SU-DHL-6 (cell line): ENCODE results near the gene EIF3F.

Experiments used
- CTCF ChIP-seq: fragments of 200-600 bp; sonication (generic); IDR thresholded peaks from one replicate; pipeline ENCODE4 v1.5.1; 2017; ENCODE audit warnings: antibody characterized with exemption, mild to moderate bottlenecking, low read length, moderate library complexity; ENCODE audit not compliant: insufficient read depth, poor library complexity, severe bottlenecking
- EZH2phosphoT487 ChIP-seq: fragments of 200-600 bp; sonication (generic), shearing (Covaris generic); conservative IDR thresholded peaks from 2 replicates; pipeline ENCODE4 v1.6.1; 2018; ENCODE audit warnings: mild to moderate bottlenecking, antibody characterized with exemption, low read length, moderate library complexity, mixed read lengths

GRCh38 chr11:7973011-7973410 lies 14.1 kb upstream of the EIF3F start:
- TF ChIP-seq CTCF = no peak
- TF ChIP-seq EZH2phosphoT487 = no peak
